ENCODE data around the gene TGFBR1. TPM values are rescaled to one million over a fixed set of nuclear protein-coding genes. Genes with fewer than 3 reads are reported as not detected.

The TGFBR1 gene
- total RNA-seq, 4 donors from 2014 or later = 24.0 to 37.4 (median 31.8) TPM

- no peaks in the 10 kb centered on the region for H3K9me3 ChIP-seq
- H3K27ac ChIP-seq = no peak overlapping the region
- H3K4me3 ChIP-seq = no peak overlapping the region
- DNase-seq (ENCODE audit: low spot score in 2 of 2) = no peak
- TF ChIP-seq EP300 (IDR thresholded peaks at IDR 0.05) = no peak
- TF ChIP-seq POLR2A (IDR thresholded peaks at IDR 0.05) = no peak
- no peak for TF ChIP-seq CTCF (IDR thresholded peaks at IDR 0.05)
- peaks cover 0 to 2% (median 0%) of the 10 kb centered on the region in 4 donors for H3K4me1 ChIP-seq
- H3K27me3 ChIP-seq = no peaks in the 10 kb centered on the region
- WGBS, 2 donors = 82 to 85% methylated on average over 8 of the region's 8 CpGs
- peaks cover 0 to 61% (median 7%) of the 10 kb centered on the region in 3 donors for H3K36me3 ChIP-seq
Observed at GRCh38 chr9:99150451-99151171, 45.7 kb downstream of the TGFBR1 start.

- 78 to 87% methylated on average over 3 of the region's 3 CpGs for WGBS, 2 donors
Observed at GRCh38 chr9:99154356-99154755, 49.4 kb downstream of the TGFBR1 start.

GRCh38 chr9:99155736-99156135 lies 50.8 kb downstream of the TGFBR1 start:
- Histone ChIP-seq H3K9me3 (no peaks in the 10 kb centered on the region), H3K27ac (no peak overlapping the region), H3K36me3 (peaks cover 0 to 11% (median 0%) of the 10 kb centered on the region in 3 donors), H3K4me1 (peaks cover 0 to 3% (median 0%) of the 10 kb centered on the region in 4 donors), H3K27me3 (no peaks in the 10 kb centered on the region), H3K4me3 (no peak overlapping the region)
- no peak for DNase-seq (ENCODE audit: low spot score in 2 of 2)
- TF ChIP-seq POLR2A (IDR thresholded peaks at IDR 0.05) (no peak), EP300 (IDR thresholded peaks at IDR 0.05) (no peak), CTCF (IDR thresholded peaks at IDR 0.05) (no peak)
- 45 to 48% methylated on average over 2 of the region's 2 CpGs for WGBS, 2 donors

More at GRCh38 chr9:99154356-99154755, 49.4 kb downstream of the TGFBR1 start:
- TF ChIP-seq CTCF (IDR thresholded peaks at IDR 0.05) = no peak
- peaks cover 0 to 25% (median 0%) of the 10 kb centered on the region in 3 donors for H3K36me3 ChIP-seq
- no peak for DNase-seq (ENCODE audit: low spot score in 2 of 2)
- H3K9me3 ChIP-seq = no peaks in the 10 kb centered on the region
- no peak overlapping the region for H3K27ac ChIP-seq
- no peaks in the 10 kb centered on the region for H3K27me3 ChIP-seq
- H3K4me3 ChIP-seq = no peak overlapping the region
- H3K4me1 ChIP-seq = peaks cover 0 to 3% (median 0%) of the 10 kb centered on the region in 4 donors

GRCh38 chr9:99158629-99159028 lies 53.7 kb downstream of the TGFBR1 start:
- Histone ChIP-seq H3K36me3 (peaks cover 0 to 2% (median 0%) of the 10 kb centered on the region in 3 donors), H3K27ac (no peak overlapping the region), H3K4me3 (no peak overlapping the region), H3K9me3 (no peaks in the 10 kb centered on the region), H3K4me1 (peaks cover 0 to 11% (median 0%) of the 10 kb centered on the region in 4 donors), H3K27me3 (no peaks in the 10 kb centered on the region)
- 55 to 60% methylated on average over 4 of the region's 4 CpGs for WGBS, 2 donors
- no peak for DNase-seq (ENCODE audit: low spot score in 2 of 2)
- TF ChIP-seq CTCF (IDR thresholded peaks at IDR 0.05) (no peak), POLR2A (IDR thresholded peaks at IDR 0.05) (no peak), EP300 (IDR thresholded peaks at IDR 0.05) (no peak)

- no peak for TF ChIP-seq POLR2A (IDR thresholded peaks at IDR 0.05)
- no peak for TF ChIP-seq CTCF (IDR thresholded peaks at IDR 0.05)
- TF ChIP-seq EP300 (IDR thresholded peaks at IDR 0.05) = no peak
- H3K36me3 ChIP-seq = no peaks in the 10 kb centered on the region
- no peak for DNase-seq (ENCODE audit: low spot score in 2 of 2)
- no peaks in the 10 kb centered on the region for H3K9me3 ChIP-seq
- no peak overlapping the region for H3K4me3 ChIP-seq
- WGBS, 2 donors = 83 to 90% methylated on average over 6 of the region's 6 CpGs
- peaks cover 0 to 11% (median 0%) of the 10 kb centered on the region in 4 donors for H3K4me1 ChIP-seq
- no peaks in the 10 kb centered on the region for H3K27me3 ChIP-seq
- H3K27ac ChIP-seq = no peak overlapping the region
Observed at GRCh38 chr9:99160173-99160572, 55.3 kb downstream of the TGFBR1 start.

All from tibial nerve (tissue), 4 donors.